HepG2 (cell line): ENCODE measurements around the gene MSL3B.

Experiments used
- ADNP ChIP-seq: sonication (generic); formaldehyde crosslinking; IDR thresholded peaks from 2 replicates; pipeline ENCODE4 v1.4.0; 2020; ENCODE audit warnings: missing genetic modification reagents
- CENPT ChIP-seq: sonication (generic); formaldehyde crosslinking; IDR thresholded peaks from 2 replicates; pipeline ENCODE4 v1.8.0; 2022; ENCODE audit warnings: low read depth, mild to moderate bottlenecking, moderate library complexity, missing genetic modification reagents
- GTF2F1 ChIP-seq: fragments of 150-350 bp; IDR thresholded peaks from 2 replicates; pipeline ENCODE4 v1.6.1; 2014; ENCODE audit warnings: low read length
- KAT7 ChIP-seq: IDR thresholded peaks from 2 replicates; pipeline ENCODE4 v1.6.1; 2018; ENCODE audit warnings: borderline replicate concordance, missing compliant biosample characterization
- NFYC ChIP-seq: IDR thresholded peaks from 2 replicates; pipeline ENCODE4 v1.6.1; 2016; ENCODE audit warnings: missing genetic modification reagents, missing compliant biosample characterization
- RARG ChIP-seq: sonication (generic); formaldehyde crosslinking; IDR thresholded peaks from 2 replicates; pipeline ENCODE4 v1.4.0; 2020; ENCODE audit warnings: low read depth, mild to moderate bottlenecking, missing genetic modification reagents
- SSRP1 ChIP-seq: IDR thresholded peaks from 2 replicates; pipeline ENCODE4 v1.6.1; 2016; ENCODE audit warnings: control low read depth
- STAG1 ChIP-seq: sonication (generic); formaldehyde crosslinking; IDR thresholded peaks from 2 replicates; pipeline ENCODE4 v1.4.0; 2020; ENCODE audit warnings: missing genetic modification reagents
- TEAD3 ChIP-seq: optimal IDR thresholded peaks from 2 replicates; pipeline ENCODE3; 2016; ENCODE audit warnings: borderline replicate concordance
- THAP11 ChIP-seq: IDR thresholded peaks from 2 replicates; pipeline ENCODE4 v1.6.1; 2016; ENCODE audit warnings: missing biosample characterization, missing genetic modification reagents
- U2AF2 ChIP-seq: fragments of 200-400 bp; formaldehyde crosslinking; IDR thresholded peaks from 2 replicates; pipeline ENCODE4 v1.6.1; 2017; ENCODE audit warnings: low read depth, mild to moderate bottlenecking, low read length
- ZC3H13 ChIP-seq: sonication (generic); formaldehyde crosslinking; IDR thresholded peaks from 2 replicates; pipeline ENCODE4 v1.8.1; 2023; ENCODE audit warnings: mild to moderate bottlenecking, missing genetic modification reagents, moderate library complexity
- ZFX ChIP-seq: sonication (generic); formaldehyde crosslinking; IDR thresholded peaks from 2 replicates; pipeline ENCODE4 v1.4.0; 2020; ENCODE audit warnings: mild to moderate bottlenecking, low read depth, missing genetic modification reagents, moderate library complexity
- ZNF274 ChIP-seq: sonication (generic); formaldehyde crosslinking; IDR thresholded peaks from 2 replicates; pipeline ENCODE4 v1.5.1; 2020; ENCODE audit warnings: mild to moderate bottlenecking, missing genetic modification reagents
- ZNF557 ChIP-seq: sonication (generic); formaldehyde crosslinking; IDR thresholded peaks from 2 replicates; pipeline ENCODE4 v1.4.0; 2020; ENCODE audit warnings: missing genetic modification reagents
- ZNF660 ChIP-seq: sonication (generic); formaldehyde crosslinking; IDR thresholded peaks from 2 replicates; pipeline ENCODE4 v1.5.1; 2020; ENCODE audit warnings: mild to moderate bottlenecking, low read depth, missing genetic modification reagents, borderline replicate concordance
- ZNF724P ChIP-seq: sonication (generic); formaldehyde crosslinking; IDR thresholded peaks from 2 replicates; pipeline ENCODE4 v1.8.0; 2022; ENCODE audit warnings: missing genetic modification reagents, borderline replicate concordance
- ZNF747 ChIP-seq: sonication (generic); formaldehyde crosslinking; IDR thresholded peaks from 2 replicates; pipeline ENCODE4 v1.8.1; 2023; ENCODE audit warnings: missing genetic modification reagents, mild to moderate bottlenecking, borderline replicate concordance
- ZNF782 ChIP-seq: sonication (generic); formaldehyde crosslinking; IDR thresholded peaks from 2 replicates; pipeline ENCODE4 v1.4.0; 2020; ENCODE audit warnings: missing genetic modification reagents, mild to moderate bottlenecking, borderline replicate concordance
- ZNF790 ChIP-seq: sonication (generic); formaldehyde crosslinking; IDR thresholded peaks from 2 replicates; pipeline ENCODE4 v1.8.0; 2022; ENCODE audit warnings: missing genetic modification reagents, mild to moderate bottlenecking, borderline replicate concordance
- ZSCAN31 ChIP-seq: sonication (generic); formaldehyde crosslinking; IDR thresholded peaks from 2 replicates; pipeline ENCODE4 v1.5.0; 2020; ENCODE audit warnings: low read depth, mild to moderate bottlenecking, missing genetic modification reagents
- TF ChIP-seq, protein P1 (sequence below): sonication (generic); formaldehyde crosslinking; IDR thresholded peaks from 2 replicates; pipeline ENCODE4 v1.5.0; 2020; ENCODE audit warnings: mild to moderate bottlenecking, missing genetic modification reagents
- TF ChIP-seq, protein P2 (sequence below): sonication (generic); formaldehyde crosslinking; IDR thresholded peaks from 2 replicates; pipeline ENCODE4 v1.4.0; 2020; ENCODE audit warnings: missing genetic modification reagents
- TF ChIP-seq, protein P3 (sequence below): sonication (generic); formaldehyde crosslinking; IDR thresholded peaks from 2 replicates; pipeline ENCODE4 v1.9.0; 2022; ENCODE audit warnings: low read depth, missing genetic modification reagents
- TF ChIP-seq, protein P4 (sequence below): sonication (generic); formaldehyde crosslinking; IDR thresholded peaks from 2 replicates; pipeline ENCODE4 v1.5.0; 2020; ENCODE audit warnings: missing genetic modification reagents

The MSL3B gene

DNA sequence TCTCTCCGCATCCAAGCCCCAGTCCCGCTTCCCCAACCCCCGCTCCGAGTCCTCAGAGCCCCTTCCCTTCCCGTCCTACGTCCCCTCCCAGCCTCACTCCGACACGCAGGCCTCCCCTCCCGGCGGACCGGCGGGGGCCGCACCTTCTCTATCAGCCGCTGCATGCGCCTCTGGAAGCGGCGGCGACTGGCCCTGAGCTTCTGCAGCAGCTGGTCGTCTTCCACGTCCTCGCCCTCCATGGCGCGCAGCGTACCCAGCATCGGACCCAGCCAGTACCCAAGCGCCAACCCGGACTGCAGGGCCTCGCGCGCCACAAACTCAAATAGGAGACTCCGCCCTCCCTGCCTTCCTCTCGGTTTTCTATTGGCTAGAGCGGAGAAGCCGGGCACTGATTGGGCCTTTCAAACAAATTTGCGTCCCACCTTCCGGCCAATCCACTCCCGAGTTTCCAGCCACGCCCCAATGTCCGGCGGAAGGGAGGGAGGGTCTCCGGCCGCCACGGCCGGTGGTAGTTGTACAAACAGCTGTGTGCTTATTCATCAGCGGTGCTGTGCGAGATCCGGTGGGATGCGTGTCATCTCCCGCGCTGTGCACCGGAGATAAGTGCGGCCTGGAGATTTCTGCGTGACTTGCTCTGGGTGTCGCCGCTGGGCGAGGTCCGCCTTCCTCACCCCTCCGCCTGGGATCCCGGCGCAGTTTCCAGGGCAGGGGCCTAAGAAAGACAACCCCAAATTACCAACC is 13.8 kb downstream of the MSL3B start, which contains the start of gene HJURP (continued):
- TF ChIP-seq, protein P1, sequence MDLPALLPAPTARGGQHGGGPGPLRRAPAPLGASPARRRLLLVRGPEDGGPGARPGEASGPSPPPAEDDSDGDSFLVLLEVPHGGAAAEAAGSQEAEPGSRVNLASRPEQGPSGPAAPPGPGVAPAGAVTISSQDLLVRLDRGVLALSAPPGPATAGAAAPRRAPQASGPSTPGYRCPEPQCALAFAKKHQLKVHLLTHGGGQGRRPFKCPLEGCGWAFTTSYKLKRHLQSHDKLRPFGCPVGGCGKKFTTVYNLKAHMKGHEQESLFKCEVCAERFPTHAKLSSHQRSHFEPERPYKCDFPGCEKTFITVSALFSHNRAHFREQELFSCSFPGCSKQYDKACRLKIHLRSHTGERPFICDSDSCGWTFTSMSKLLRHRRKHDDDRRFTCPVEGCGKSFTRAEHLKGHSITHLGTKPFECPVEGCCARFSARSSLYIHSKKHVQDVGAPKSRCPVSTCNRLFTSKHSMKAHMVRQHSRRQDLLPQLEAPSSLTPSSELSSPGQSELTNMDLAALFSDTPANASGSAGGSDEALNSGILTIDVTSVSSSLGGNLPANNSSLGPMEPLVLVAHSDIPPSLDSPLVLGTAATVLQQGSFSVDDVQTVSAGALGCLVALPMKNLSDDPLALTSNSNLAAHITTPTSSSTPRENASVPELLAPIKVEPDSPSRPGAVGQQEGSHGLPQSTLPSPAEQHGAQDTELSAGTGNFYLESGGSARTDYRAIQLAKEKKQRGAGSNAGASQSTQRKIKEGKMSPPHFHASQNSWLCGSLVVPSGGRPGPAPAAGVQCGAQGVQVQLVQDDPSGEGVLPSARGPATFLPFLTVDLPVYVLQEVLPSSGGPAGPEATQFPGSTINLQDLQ (CRISPR knock-in tag) = no peak
- TF ChIP-seq, protein P2, sequence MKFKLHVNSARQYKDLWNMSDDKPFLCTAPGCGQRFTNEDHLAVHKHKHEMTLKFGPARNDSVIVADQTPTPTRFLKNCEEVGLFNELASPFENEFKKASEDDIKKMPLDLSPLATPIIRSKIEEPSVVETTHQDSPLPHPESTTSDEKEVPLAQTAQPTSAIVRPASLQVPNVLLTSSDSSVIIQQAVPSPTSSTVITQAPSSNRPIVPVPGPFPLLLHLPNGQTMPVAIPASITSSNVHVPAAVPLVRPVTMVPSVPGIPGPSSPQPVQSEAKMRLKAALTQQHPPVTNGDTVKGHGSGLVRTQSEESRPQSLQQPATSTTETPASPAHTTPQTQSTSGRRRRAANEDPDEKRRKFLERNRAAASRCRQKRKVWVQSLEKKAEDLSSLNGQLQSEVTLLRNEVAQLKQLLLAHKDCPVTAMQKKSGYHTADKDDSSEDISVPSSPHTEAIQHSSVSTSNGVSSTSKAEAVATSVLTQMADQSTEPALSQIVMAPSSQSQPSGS (CRISPR knock-in tag) = peak; percentile 52
- peak; percentile 86 for TF ChIP-seq ZSCAN31 (CRISPR knock-in tag)
- TF ChIP-seq, protein P3, sequence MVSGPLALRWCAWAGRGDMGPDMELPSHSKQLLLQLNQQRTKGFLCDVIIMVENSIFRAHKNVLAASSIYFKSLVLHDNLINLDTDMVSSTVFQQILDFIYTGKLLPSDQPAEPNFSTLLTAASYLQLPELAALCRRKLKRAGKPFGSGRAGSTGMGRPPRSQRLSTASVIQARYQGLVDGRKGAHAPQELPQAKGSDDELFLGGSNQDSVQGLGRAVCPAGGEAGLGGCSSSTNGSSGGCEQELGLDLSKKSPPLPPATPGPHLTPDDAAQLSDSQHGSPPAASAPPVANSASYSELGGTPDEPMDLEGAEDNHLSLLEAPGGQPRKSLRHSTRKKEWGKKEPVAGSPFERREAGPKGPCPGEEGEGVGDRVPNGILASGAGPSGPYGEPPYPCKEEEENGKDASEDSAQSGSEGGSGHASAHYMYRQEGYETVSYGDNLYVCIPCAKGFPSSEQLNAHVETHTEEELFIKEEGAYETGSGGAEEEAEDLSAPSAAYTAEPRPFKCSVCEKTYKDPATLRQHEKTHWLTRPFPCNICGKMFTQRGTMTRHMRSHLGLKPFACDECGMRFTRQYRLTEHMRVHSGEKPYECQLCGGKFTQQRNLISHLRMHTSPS (CRISPR knock-in tag) = 0 out of 2 replicates have a peak, but pooled peaks have one; percentile 31
- peak; percentile 83 for TF ChIP-seq KAT7 (CRISPR knock-in tag)
- TF ChIP-seq ZC3H13 (CRISPR knock-in tag) = peak; percentile 95
- TF ChIP-seq ZNF557 (CRISPR knock-in tag) = peak; percentile 51; the same call in 1 of the 2 replicates
- TF ChIP-seq, protein P4, sequence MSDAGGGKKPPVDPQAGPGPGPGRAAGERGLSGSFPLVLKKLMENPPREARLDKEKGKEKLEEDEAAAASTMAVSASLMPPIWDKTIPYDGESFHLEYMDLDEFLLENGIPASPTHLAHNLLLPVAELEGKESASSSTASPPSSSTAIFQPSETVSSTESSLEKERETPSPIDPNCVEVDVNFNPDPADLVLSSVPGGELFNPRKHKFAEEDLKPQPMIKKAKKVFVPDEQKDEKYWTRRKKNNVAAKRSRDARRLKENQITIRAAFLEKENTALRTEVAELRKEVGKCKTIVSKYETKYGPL = no peak
- TF ChIP-seq STAG1 = no peak
- TF ChIP-seq ZFX (CRISPR knock-in tag) = peak; percentile 93
- TF ChIP-seq ZNF747 = peak; percentile 90; the same call in 1 of the 2 replicates
- TF ChIP-seq NFYC (CRISPR knock-in tag) = peak; percentile 96
- no peak for TF ChIP-seq GTF2F1
- no peak for TF ChIP-seq ADNP (CRISPR knock-in tag)
- TF ChIP-seq ZNF724P (CRISPR knock-in tag) = peak; percentile 93; the same call in 1 of the 2 replicates
- no peak for TF ChIP-seq SSRP1 (CRISPR knock-in tag)
- peak; percentile 64 for TF ChIP-seq THAP11 (CRISPR knock-in tag)
- no peak for TF ChIP-seq RARG
- TF ChIP-seq ZNF274 = peak; percentile 61
- TF ChIP-seq U2AF2 = no peak
- peak; percentile 87; the same call in 1 of the 2 replicates for TF ChIP-seq CENPT (CRISPR knock-in tag)
- peak; percentile 82; the same call in 1 of the 2 replicates for TF ChIP-seq ZNF790 (CRISPR knock-in tag)
- TF ChIP-seq ZNF660 (CRISPR knock-in tag) = no peak
- peak; percentile 53 for TF ChIP-seq TEAD3
- no peak for TF ChIP-seq ZNF782 (CRISPR knock-in tag)
